ENCODE data around the gene SRSF5. TPM values are rescaled to one million over a fixed set of nuclear protein-coding genes. Genes with fewer than 3 reads are reported as not detected.
A peak's percentile ranks its signal among the peaks of the same experiment; 100 is the strongest.
"Not testable (repeated sequence)": the region's sequence is repeated elsewhere in the genome, so short reads cannot be mapped to it uniquely, and the experiment has no call there.

Gene SRSF5
- total RNA-seq, 1 experiment from 2014 or later: 310 TPM

DNA sequence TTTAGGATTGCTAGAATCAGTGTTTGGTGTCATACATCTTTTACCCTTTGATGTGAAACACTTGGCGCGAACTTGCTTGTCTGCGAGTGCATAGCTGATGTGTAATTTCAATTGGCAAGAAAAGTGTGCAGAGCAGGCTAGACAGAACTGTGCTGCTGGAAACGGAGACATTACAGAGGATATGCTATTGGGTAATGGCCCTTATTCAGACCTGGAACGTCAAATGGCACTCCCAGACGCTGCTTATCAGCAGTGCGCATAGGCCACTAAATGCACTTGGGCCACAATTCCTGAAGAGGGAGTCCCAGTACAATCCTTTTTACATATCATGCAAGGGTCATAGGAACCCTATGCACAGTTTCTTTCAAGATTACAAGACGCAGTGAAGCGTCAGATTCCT, 45.8 kb downstream of the SRSF5 start:
- Mint-ChIP-seq H3K9me3 (ENCODE audit: unreplicated experiment) (peaks cover 9% of the 10 kb centered on the region), H3K27me3 (ENCODE audit: insufficient read depth, unreplicated experiment) (no peaks in the 10 kb centered on the region)
- DNase-seq: peak; percentile 65 to 73

GRCh38 chr14:69813346-69813745, 46.4 kb downstream of the SRSF5 start:
- H3K4me1 ChIP-seq: peaks cover 64% of the 10 kb centered on the region
- BruUV-seq (replicated peaks); H3K9me3 ChIP-seq; H3K27ac Mint-ChIP-seq (ENCODE audit: unreplicated experiment); H3K36me3 ChIP-seq (ENCODE audit: control insufficient read depth, insufficient read depth, low read length); H3K27me3 ChIP-seq (replicated peaks; ENCODE audit: control insufficient read depth, insufficient read depth, low read length); H3K4me3 ChIP-seq (ENCODE audit: low read depth, low read length); H3K27me3 Mint-ChIP-seq (ENCODE audit: insufficient read depth, unreplicated experiment); H3K4me3 Mint-ChIP-seq (ENCODE audit: unreplicated experiment); H3K36me3 Mint-ChIP-seq (ENCODE audit: insufficient read depth, unreplicated experiment); POLR2A ChIA-PET; H3K9me3 Mint-ChIP-seq (ENCODE audit: unreplicated experiment); DNase-seq: not testable (repeated sequence)
- intact Hi-C loops (cut with micrococcal nuclease; ENCODE audit: unreplicated experiment): loop anchor here (1.0 to 10.0 kb wide), 2 partner anchors 82 to 229 kb away; no protein-coding TSS in a partner anchor
- peaks cover 26% of the 10 kb centered on the region for H3K4me1 Mint-ChIP-seq (ENCODE audit: low read depth, unreplicated experiment)
- CTCF ChIA-PET: interaction anchor here (1.4 to 2.0 kb wide), 2 partner anchors 215 to 260 kb away, joined by 3 to 10 read pairs; no protein-coding TSS in a partner anchor

More for the DNA sequence above, 45.8 kb downstream of the SRSF5 start:
- Histone ChIP-seq H3K4me3 (ENCODE audit: low read depth, low read length) (no peak overlapping the region), H3K36me3 (ENCODE audit: control insufficient read depth, insufficient read depth, low read length) (no peaks in the 10 kb centered on the region), H3K27me3 (replicated peaks; ENCODE audit: control insufficient read depth, insufficient read depth, low read length) (no peaks in the 10 kb centered on the region), H3K4me1 (peaks cover 70% of the 10 kb centered on the region), H3K9me3 (no peaks in the 10 kb centered on the region)
- ChIA-PET POLR2A (no interaction called here), CTCF (interaction anchor here (1.4 to 2.0 kb wide), 2 partner anchors 216 to 261 kb away, joined by 3 to 10 read pairs; no protein-coding TSS in a partner anchor)
- intact Hi-C loops (cut with micrococcal nuclease; ENCODE audit: unreplicated experiment): loop anchor here (1.0 to 10.0 kb wide), 2 partner anchors 81 to 228 kb away; no protein-coding TSS in a partner anchor
- TSS peak; percentile 45 for BruUV-seq (replicated peaks)
- H3K4me1 Mint-ChIP-seq (ENCODE audit: low read depth, unreplicated experiment): peaks cover 26% of the 10 kb centered on the region
- H3K27ac Mint-ChIP-seq (ENCODE audit: unreplicated experiment): no peak overlapping the region
- TF ChIP-seq CTCF (IDR thresholded peaks at IDR 0.05; ENCODE audit: insufficient read depth in 1 of 2, low read depth in 1 of 2, low read length in 1 of 2, severe bottlenecking in 1 of 2, unreplicated experiment in 1 of 2): peak; percentile 24 to 38
- H3K4me3 Mint-ChIP-seq (ENCODE audit: unreplicated experiment): no peak overlapping the region
- peaks cover 5% of the 10 kb centered on the region for H3K36me3 Mint-ChIP-seq (ENCODE audit: insufficient read depth, unreplicated experiment)

- H3K27me3 Mint-ChIP-seq (ENCODE audit: insufficient read depth, unreplicated experiment): no peaks in the 10 kb centered on the region
- CTCF ChIA-PET: interaction anchor here (1.2 to 2.0 kb wide), 2 partner anchors 83 to 214 kb away, joined by 3 to 10 read pairs; no protein-coding TSS in a partner anchor
These were observed 47.5 kb downstream of the SRSF5 start for GRCh38 chr14:69814397-69814796.

More at GRCh38 chr14:69814397-69814796, 47.5 kb downstream of the SRSF5 start:
- H3K9me3 Mint-ChIP-seq (ENCODE audit: unreplicated experiment): peaks cover 9% of the 10 kb centered on the region
- no TSS peak for BruUV-seq (replicated peaks)
- POLR2A ChIA-PET: no interaction called here
- Histone ChIP-seq H3K4me1 (peaks cover 56% of the 10 kb centered on the region), H3K27me3 (replicated peaks; ENCODE audit: control insufficient read depth, insufficient read depth, low read length) (no peaks in the 10 kb centered on the region), H3K9me3 (no peaks in the 10 kb centered on the region), H3K4me3 (ENCODE audit: low read depth, low read length) (no peak overlapping the region), H3K36me3 (ENCODE audit: control insufficient read depth, insufficient read depth, low read length) (no peaks in the 10 kb centered on the region)
- intact Hi-C loops (cut with micrococcal nuclease; ENCODE audit: unreplicated experiment): loop anchor here (10.0 kb wide), 1 partner anchor 230 kb away; no protein-coding TSS in a partner anchor
- TF ChIP-seq CTCF (IDR thresholded peaks at IDR 0.05; ENCODE audit: insufficient read depth in 1 of 2, low read depth in 1 of 2, low read length in 1 of 2, severe bottlenecking in 1 of 2, unreplicated experiment in 1 of 2): no peak
- H3K4me1 Mint-ChIP-seq (ENCODE audit: low read depth, unreplicated experiment): peaks cover 17% of the 10 kb centered on the region
- no peak overlapping the region for H3K4me3 Mint-ChIP-seq (ENCODE audit: unreplicated experiment)
- peaks cover 5% of the 10 kb centered on the region for H3K36me3 Mint-ChIP-seq (ENCODE audit: insufficient read depth, unreplicated experiment)
- H3K27ac Mint-ChIP-seq (ENCODE audit: unreplicated experiment): no peak overlapping the region
- no peak for DNase-seq
